NCI-H146 treated with DMSO at 0.1 percent for 48 hours (cell line): ENCODE data around the gene GALR2.

Experiments used
- DNase-seq: peaks from one replicate; lab custom pipeline; 2025; ENCODE audit not compliant: unreplicated experiment; lab: John Stamatoyannopoulos, UW

Gene GALR2

GRCh38 chr17:76124582-76125390, 50.2 kb downstream of the GALR2 start:
- DNase-seq: no peak

GRCh38 chr17:76125391-76125675, 50.8 kb downstream of the GALR2 start:
- DNase-seq: no peak

GRCh38 chr17:76125922-76126321, 51.3 kb downstream of the GALR2 start:
- DNase-seq: no peak
